Caki2 (cell line): ENCODE results near the gene HIVEP2. TPM values are rescaled to one million over a fixed set of nuclear protein-coding genes. Genes with fewer than 3 reads are reported as not detected.
"Not testable (repeated sequence)": the region's sequence is repeated elsewhere in the genome, so short reads cannot be mapped to it uniquely, and the experiment has no call there.

Source experiments
- DNase-seq: peaks from one replicate; pipeline ENCODE4 v3.0.0-alpha.2; 2015; ENCODE audit warnings: low read depth
- in situ Hi-C: cut with HindIII; loops from 2 replicates; pipeline ENCODE4 v1.10.0; 2016; ENCODE audit warnings: low sequenced_read_pairs, low pct_unique_long_range_greater_than_20kb, mixed read lengths
- total RNA-seq: library from RNA; depleted of rRNA; stranded (reverse); fragments of >200 nt; shearing (Covaris generic); gene quantifications from 2 replicates; pipeline ENCODE4 v1.2.3, GENCODE V29; 2014; ENCODE audit warnings: low replicate concordance; rRNA removed

HIVEP2 gene, protein sequence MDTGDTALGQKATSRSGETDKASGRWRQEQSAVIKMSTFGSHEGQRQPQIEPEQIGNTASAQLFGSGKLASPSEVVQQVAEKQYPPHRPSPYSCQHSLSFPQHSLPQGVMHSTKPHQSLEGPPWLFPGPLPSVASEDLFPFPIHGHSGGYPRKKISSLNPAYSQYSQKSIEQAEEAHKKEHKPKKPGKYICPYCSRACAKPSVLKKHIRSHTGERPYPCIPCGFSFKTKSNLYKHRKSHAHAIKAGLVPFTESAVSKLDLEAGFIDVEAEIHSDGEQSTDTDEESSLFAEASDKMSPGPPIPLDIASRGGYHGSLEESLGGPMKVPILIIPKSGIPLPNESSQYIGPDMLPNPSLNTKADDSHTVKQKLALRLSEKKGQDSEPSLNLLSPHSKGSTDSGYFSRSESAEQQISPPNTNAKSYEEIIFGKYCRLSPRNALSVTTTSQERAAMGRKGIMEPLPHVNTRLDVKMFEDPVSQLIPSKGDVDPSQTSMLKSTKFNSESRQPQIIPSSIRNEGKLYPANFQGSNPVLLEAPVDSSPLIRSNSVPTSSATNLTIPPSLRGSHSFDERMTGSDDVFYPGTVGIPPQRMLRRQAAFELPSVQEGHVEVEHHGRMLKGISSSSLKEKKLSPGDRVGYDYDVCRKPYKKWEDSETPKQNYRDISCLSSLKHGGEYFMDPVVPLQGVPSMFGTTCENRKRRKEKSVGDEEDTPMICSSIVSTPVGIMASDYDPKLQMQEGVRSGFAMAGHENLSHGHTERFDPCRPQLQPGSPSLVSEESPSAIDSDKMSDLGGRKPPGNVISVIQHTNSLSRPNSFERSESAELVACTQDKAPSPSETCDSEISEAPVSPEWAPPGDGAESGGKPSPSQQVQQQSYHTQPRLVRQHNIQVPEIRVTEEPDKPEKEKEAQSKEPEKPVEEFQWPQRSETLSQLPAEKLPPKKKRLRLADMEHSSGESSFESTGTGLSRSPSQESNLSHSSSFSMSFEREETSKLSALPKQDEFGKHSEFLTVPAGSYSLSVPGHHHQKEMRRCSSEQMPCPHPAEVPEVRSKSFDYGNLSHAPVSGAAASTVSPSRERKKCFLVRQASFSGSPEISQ (N-terminal part only)
- total RNA-seq, result 3.0 and 3.5 TPM in 2 replicates

DNA sequence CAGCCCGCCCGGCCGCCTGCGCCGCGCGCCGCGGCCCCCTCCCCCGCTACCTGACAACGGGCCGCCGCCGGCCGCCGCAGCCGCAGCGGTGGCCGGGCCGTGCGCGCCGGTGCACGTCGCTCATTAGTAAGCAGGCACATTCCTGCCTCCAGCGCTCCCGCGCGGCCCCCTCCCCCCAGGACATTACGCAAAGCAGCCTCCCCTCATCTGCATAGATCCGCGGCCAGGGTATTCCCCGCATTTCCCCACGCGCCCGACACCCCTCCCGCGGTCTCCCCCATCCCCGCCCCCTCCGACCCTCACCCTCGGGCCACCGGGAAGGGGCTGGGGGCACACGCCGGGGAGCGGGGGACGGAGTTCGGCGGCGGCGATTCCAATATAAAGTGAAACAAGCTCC lies at the start of gene HIVEP2:
Gene HIVEP2 (minus strand): TSS at position 128 of the 397 bp plus-strand sequence. CDS start 170,438 bp downstream, outside the sequence.
- DNase-seq, result peak; percentile 82
- in situ Hi-C loops, result no loop called here

DNA sequence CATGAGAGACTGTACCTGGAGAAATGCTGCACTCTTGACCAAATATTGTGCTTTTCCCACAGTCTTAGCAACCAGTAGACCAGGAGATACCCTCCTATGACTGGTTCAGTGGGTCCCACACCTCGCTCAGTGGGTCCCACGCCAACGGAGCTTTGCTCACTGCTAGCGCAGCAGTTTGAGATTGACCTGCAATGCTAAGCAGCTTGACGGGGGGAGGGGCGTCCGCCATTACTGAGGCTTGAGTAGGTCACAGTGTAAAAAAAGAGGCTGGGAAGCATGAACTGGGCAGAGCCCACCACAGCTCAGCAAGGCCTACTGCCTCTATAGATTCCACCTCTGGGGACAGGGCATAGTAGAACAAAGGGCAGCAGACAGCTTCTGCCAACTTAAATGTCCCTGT lies 49.0 kb upstream of the HIVEP2 start:
- in situ Hi-C loops, result no loop called here
- DNase-seq, result no peak

DNA sequence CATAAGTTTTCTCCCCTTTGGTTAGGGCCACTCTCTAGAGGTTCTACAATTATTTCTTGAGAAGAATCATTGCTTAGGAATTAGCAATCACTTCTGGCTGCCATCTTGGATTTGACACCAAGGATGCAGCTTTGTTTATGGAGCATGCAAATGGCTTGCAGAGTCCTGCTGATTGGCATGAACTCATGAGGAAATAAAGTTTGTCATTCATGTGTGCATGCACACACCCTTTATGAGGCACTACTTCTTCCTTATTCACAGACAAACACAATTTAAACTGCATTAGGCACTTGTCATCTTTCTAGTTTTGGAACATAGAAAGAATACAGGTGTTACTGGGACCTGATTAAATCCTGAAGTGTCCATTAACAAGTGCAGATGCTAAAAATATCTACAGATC lies 42.5 kb upstream of the HIVEP2 start:
- in situ Hi-C loops, result no loop called here
- DNase-seq, result no peak

DNA sequence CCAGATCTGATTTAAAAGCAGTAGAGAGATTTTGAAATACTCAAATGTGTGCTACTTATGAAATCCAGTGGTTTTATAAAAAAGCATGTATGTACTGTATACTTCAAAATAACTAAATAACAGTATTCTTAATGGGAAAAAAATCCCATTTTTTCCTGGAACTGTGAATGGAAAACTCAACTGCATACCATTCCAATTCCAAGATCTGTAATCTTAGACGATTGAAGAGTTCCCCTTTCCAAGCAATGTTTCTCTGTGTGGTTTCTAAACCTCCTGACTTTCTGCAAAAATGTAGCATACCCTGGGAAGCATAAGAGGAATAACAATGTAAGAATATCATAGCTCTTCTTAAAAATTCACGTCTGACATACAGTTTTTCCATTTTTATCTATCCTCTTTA lies 40.3 kb upstream of the HIVEP2 start:
- DNase-seq, result no peak
- in situ Hi-C loops, result no loop called here

DNA sequence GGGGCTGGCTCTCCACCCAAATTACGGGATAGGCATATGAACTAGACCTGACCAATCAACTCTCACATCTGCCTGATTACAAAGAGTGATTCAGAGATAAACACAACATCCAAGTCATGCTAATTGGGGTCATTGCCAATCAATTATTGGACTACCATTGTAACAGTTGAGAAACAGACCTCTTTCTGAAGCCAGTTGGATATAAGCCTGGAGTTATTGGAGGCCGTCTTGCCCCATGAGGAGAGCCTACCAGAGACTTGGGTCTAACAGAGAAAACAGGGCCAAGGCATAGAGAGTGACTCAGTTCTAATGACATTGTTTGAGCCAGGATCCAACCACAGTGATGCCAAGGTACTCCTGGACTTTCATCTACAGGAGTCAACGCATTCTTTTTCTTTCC lies 39.4 kb upstream of the HIVEP2 start:
- DNase-seq, result no peak
- in situ Hi-C loops, result no loop called here

DNA sequence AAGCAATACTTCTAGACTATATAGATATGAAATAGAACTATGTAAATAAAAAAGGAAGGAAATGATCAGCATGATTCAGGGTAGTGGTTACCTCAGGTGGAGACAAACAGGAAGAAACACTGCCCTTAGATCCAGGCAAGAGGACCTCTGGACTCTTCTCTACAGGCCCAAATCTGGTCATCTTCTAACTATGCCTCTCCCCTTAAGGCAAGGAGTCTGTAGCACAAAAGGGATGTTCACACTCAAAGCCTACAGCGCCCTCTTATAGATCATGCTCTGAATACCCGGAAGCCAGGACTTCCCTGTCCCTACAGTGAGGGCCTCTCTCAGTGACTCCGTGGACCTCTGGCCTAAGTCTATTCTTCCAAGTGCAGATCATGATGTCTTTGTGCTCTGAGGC lies 30.4 kb upstream of the HIVEP2 start:
- DNase-seq, result no peak
- in situ Hi-C loops, result no loop called here

DNA sequence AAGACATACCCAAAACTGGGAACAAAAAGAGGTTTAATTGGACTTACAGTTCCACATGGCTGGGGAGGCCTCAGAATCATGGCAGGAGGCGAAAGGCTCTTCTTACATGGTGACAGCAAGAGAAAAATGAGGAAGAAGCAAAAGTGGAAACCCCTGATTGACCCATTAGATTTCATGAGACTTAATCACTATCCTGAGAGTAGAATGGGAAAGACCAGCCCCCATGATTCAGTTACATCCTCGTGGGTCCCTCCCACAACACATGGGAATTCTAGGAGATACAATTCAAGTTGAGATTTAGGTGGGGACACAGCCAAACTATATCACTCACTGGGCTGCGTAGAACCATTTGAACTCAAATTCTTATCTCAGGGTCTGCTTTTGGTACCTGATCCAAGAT lies 26.0 kb upstream of the HIVEP2 start:
- DNase-seq, in situ Hi-C loops: not testable (repeated sequence)

DNA sequence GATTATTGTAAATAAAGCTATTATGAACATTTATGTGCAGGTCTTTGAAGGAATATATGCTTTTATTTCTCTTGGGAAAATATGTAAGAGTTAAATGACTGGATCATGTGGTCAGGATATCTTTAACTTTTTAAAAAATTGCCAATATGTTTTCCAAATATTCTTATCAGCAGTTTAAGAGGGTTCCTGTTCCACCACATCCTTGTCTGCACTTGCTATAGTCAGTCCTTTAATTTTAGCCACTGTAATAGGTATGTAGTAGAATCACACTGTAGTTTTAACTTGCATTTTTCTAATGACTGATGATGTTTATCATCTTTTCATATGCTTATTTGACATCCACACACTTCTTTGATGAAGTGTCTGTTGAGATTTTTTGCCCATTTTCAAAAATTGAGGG lies 23.6 kb upstream of the HIVEP2 start:
- in situ Hi-C loops, result no loop called here

DNA sequence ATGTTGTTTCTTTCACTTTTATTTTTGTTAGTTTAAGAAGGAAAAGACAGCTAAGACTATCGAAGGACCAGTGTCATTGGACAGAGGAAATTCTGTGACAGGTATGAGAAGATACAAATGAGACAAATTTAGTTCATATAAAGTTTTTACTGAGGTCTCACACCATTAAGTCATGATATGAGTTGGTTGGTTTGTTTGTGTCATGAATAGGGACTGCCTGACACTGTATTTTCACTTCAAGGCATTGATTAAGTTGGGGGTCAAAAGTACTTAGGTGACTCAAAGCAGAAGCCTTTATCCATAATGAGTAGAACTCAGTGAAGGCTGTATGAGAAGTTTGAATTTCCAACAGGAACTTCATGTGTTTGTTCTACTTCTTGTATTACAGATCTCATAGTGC lies 21.3 kb upstream of the HIVEP2 start:
- DNase-seq, result no peak
- in situ Hi-C loops, result no loop called here

More for the DNA sequence above, 23.6 kb upstream of the HIVEP2 start:
- DNase-seq, result no peak

DNA sequence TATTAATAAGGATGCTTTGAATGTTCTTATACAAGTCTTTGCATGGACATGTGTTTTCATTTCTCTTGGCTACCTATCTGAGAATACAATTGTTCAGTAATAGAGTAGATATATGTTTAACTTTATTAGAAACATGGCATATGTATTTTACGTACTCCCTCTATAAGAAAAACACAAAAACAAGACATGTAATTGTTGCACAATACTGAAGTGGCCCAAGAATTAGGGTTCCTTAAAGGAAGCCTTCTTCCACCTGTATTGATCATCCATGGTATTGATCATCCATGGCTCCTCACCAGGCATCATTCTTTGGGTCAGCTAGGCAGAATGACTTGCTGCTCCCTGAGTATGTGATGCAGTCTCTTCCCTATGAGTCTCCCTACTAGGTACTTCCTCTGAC lies 20.2 kb upstream of the HIVEP2 start:
- in situ Hi-C loops, result no loop called here
- no peak for DNase-seq

DNA sequence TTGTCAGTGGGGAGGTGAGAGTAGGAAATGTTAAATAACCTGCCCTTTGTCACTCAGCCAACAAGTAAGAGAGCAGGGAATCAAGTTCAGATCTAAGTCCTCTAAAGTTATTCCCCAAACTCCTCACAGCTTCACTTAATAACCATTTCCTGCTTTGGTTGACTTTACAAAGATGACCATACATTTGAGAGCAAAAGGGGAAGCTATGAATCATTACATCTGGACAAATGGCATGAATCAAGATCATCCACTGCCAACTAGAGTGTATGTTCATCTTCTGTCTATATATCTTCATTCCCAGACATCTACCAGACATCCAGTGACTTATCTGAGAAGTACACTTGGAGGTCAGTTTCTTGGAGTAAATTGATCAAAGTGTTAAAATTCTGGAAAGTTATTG lies 15.1 kb upstream of the HIVEP2 start:
- in situ Hi-C loops, result no loop called here
- DNase-seq, result no peak

DNA sequence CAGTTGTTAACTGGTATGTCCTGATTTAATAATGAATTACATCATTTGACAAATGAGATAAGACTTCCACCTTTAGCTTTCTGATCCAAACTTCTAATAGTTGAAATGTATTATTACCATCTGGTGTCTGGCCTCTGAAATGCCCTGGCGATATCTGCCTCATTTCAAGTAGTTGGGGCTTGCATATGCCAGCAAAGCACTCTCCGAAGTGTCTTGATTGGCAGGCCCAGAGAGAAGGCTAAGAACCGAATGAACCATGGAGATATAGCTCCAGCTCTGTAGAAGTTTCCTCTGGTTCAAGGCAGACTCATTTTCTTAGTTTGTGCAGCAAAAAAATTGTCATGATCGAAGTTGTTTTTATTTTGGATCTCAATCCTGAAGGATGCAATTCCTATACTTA lies 13.4 kb upstream of the HIVEP2 start:
- no peak for DNase-seq
- in situ Hi-C loops, result no loop called here

DNA sequence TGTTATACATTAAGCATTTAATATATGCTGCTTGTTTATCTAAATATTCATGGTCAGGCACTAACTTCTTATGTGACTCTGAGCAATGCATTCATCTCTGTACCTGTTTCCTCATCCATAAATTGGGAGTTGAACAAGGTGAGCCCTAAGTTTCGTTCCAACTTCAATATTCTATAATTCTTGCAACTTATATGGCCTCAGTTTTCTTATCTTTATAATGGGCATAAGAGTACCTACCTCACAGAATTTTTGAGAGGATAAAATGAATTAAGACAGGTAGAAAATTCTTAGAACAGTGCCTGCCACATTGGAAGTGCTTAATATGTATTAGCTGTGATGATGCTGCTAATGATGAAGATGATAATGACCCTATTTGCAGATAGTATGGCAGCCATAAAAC lies 11.8 kb upstream of the HIVEP2 start:
- DNase-seq, result no peak
- in situ Hi-C loops, result no loop called here

DNA sequence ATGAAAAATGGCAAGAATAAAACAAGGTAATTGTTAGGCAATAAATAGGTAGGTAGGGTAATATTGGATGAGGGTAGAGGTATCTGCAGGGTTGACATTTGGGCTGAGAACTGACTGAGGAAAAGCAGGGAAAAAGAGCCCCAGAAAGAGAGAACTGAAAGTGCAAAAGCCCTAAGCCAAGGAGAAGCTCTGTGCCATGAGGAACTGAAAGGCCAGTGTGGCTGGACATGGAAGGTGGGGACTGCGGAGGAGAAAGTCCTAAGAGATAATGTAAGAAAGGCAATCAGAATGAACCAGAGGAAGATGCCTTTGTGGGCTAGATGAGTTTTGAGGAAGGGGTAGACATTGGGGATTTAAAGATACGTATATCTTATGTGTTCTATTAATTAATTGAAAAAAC lies 9.9 kb upstream of the HIVEP2 start:
- in situ Hi-C loops, result no loop called here
- DNase-seq, result no peak

DNA sequence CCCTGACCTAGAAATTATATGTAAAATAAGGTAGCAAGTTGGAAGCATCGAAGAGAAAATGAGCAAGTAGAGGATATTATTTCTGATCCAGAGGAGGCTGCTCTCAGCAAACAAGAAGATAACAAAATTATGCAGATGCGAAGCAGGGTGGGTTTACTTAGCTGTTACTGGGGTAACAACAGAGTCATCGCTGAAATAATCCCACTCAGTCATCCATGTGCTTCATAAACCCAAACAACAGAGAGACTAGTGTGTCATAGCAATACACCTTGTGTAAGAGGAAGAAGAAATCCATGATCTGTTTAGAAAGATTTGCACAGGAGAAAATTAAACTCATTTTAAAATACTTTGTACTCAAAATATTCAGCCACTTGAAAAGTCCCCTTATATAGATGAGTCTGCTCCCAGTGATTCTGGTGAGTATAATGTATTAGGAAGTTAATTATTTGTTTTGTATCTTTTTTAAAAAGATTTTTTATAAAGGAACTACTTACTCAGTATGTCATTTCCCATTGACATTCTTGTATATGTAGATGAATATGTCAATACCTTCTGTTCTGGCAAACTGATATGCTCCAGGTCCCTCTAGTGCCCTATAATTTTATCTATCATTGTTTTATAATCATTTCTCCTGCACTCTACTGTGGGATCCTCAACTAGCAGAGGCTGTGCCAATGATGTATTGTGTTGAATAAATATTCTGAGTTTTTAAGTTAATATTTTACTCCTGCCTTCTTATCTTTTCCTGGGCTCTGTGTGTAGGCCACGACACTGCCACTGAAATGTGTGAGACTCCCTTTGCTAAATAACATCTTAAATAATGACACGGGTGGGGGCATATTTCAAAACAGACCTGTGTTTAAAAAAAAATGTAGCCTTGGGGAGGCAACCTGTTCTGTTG lies 8.6 kb upstream of the HIVEP2 start:
- in situ Hi-C loops, result no loop called here
- DNase-seq, result no peak

DNA sequence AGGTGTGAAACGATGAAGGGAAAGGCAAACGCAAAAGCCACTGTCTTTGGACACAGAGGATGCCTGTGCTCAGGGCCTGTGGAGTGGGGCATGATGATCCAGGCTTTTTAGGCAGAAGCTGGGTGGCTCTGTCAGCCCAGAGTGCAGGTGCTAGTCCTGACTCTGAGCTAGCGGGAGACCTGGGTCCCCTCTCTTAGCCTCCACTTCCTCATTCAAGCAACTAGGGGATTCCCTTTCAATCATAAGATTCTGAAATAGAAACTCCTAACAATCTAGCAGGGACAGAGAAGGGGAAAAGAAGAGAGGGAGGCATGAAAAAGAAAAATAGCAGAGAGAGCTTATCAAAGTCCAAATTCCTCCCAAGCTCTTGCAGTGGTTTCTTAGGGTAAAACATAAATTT lies 7.6 kb upstream of the HIVEP2 start:
- no peak for DNase-seq
- in situ Hi-C loops, result no loop called here

DNA sequence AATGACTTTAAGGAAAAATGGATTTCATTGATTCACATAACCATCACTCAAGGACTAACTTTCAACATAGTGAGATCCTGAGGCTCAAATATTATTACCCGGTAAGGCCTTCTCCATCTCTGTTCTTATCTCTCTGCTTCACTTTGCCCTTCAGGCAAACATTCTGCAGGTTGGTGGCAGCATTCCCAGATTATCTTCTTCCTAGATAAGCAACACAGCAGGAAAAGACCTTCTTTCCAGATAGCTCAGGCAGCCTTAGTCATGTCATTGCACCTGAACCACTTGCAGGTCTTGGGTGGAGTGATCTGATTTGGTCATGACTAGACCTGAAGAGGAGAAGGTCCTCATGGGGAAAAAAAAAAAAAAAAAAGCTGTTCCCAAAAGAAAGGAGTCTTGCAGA lies 5.3 kb upstream of the HIVEP2 start:
- DNase-seq, result no peak
- in situ Hi-C loops, result no loop called here
